HG02763 (cell line): ENCODE results near the gene RCOR1.
"Not testable (repeated sequence)": the region's sequence is repeated elsewhere in the genome, so short reads cannot be mapped to it uniquely, and the experiment has no call there.

Source experiments
- ATAC-seq: cut with Tn5 transposase; IDR thresholded peaks from one replicate; pipeline ENCODE4 v1.9.1; 2021; ENCODE audit warnings: mild to moderate bottlenecking, moderate library complexity; ENCODE audit not compliant: unreplicated experiment

The RCOR1 gene

GRCh38 chr14:102625564-102626296 lies 33.3 kb downstream of the RCOR1 start:
- no peak for ATAC-seq

- no peak for ATAC-seq
Observed at GRCh38 chr14:102626530-102626929, 34.1 kb downstream of the RCOR1 start.

GRCh38 chr14:102629011-102629444 lies 36.6 kb downstream of the RCOR1 start:
- ATAC-seq, result no peak

- ATAC-seq, result no peak
Observed at GRCh38 chr14:102629808-102630350, 37.4 kb downstream of the RCOR1 start.

- ATAC-seq, result no peak
Observed at GRCh38 chr14:102630405-102630804, 38.0 kb downstream of the RCOR1 start.

GRCh38 chr14:102630881-102631280 lies 38.4 kb downstream of the RCOR1 start:
- no peak for ATAC-seq

- no peak for ATAC-seq
Observed at GRCh38 chr14:102633906-102634595, 41.6 kb downstream of the RCOR1 start.

- not testable (repeated sequence) for ATAC-seq
Observed at GRCh38 chr14:102639611-102640010, 47.2 kb downstream of the RCOR1 start.

- ATAC-seq, result no peak
Observed at GRCh38 chr14:102644523-102644922, 52.1 kb downstream of the RCOR1 start.

GRCh38 chr14:102645746-102646440 lies 53.4 kb downstream of the RCOR1 start:
- ATAC-seq, result no peak

GRCh38 chr14:102646615-102647014 lies 54.2 kb downstream of the RCOR1 start:
- no peak for ATAC-seq

GRCh38 chr14:102652194-102652593 lies 59.7 kb downstream of the RCOR1 start:
- ATAC-seq, result no peak

GRCh38 chr14:102654298-102654697 lies 61.8 kb downstream of the RCOR1 start:
- ATAC-seq, result no peak

- no peak for ATAC-seq
Observed at GRCh38 chr14:102655137-102655536, 62.7 kb downstream of the RCOR1 start.

- ATAC-seq, result no peak
Observed at GRCh38 chr14:102659797-102660196, 67.3 kb downstream of the RCOR1 start.

- ATAC-seq, result no peak
Observed at GRCh38 chr14:102661614-102662013, 69.2 kb downstream of the RCOR1 start.

- ATAC-seq, result no peak
Observed at GRCh38 chr14:102662636-102663430, 70.4 kb downstream of the RCOR1 start.

GRCh38 chr14:102663440-102663839 lies 71.0 kb downstream of the RCOR1 start:
- no peak for ATAC-seq

GRCh38 chr14:102665621-102666020 lies 73.2 kb downstream of the RCOR1 start:
- no peak for ATAC-seq

- ATAC-seq, result no peak
Observed at GRCh38 chr14:102666635-102667034, 74.2 kb downstream of the RCOR1 start.

GRCh38 chr14:102667703-102668102 lies 75.3 kb downstream of the RCOR1 start:
- no peak for ATAC-seq
